ENCODE results near the gene FUT2.

The FUT2 gene

GRCh38 chr19:48726556-48726955, 30.8 kb downstream of the FUT2 start:
- no peak for DNase-seq (ENCODE audit: low read depth in 2 of 2)

- DNase-seq (ENCODE audit: low read depth in 2 of 2), result no peak
Measured at GRCh38 chr19:48728911-48729664, 33.3 kb downstream of the FUT2 start.

GRCh38 chr19:48731452-48731851, 35.7 kb downstream of the FUT2 start:
- no peak for DNase-seq (ENCODE audit: low read depth in 2 of 2)

GRCh38 chr19:48734625-48735024, 38.9 kb downstream of the FUT2 start:
- DNase-seq (ENCODE audit: low read depth in 2 of 2), result no peak

GRCh38 chr19:48735031-48735615, 39.4 kb downstream of the FUT2 start:
- no peak for DNase-seq (ENCODE audit: low read depth in 2 of 2)

- DNase-seq (ENCODE audit: low read depth in 2 of 2), result no peak
Measured at GRCh38 chr19:48737360-48737998, 41.7 kb downstream of the FUT2 start.

- peak; percentile 93 to 97 for DNase-seq (ENCODE audit: low read depth in 2 of 2)
Measured at GRCh38 chr19:48738557-48739403, 43.0 kb downstream of the FUT2 start.

GRCh38 chr19:48739404-48740163, 43.8 kb downstream of the FUT2 start:
- DNase-seq (ENCODE audit: low read depth in 2 of 2), result no peak

- DNase-seq (ENCODE audit: low read depth in 2 of 2), result no peak
Measured at GRCh38 chr19:48740164-48740972, 44.6 kb downstream of the FUT2 start, which contains the start of gene RASIP1. RASIP1 (minus strand) TSS chr19:48740610; CDS start chr19:48740282, 328 bp downstream.

- no peak for DNase-seq (ENCODE audit: low read depth in 2 of 2)
Measured at GRCh38 chr19:48741129-48741999, 45.6 kb downstream of the FUT2 start.

GRCh38 chr19:48742096-48742495, 46.3 kb downstream of the FUT2 start:
- DNase-seq (ENCODE audit: low read depth in 2 of 2), result no peak

GRCh38 chr19:48745208-48745995, 49.6 kb downstream of the FUT2 start:
- DNase-seq (ENCODE audit: low read depth in 2 of 2), result peak in 1 of 2 donors; percentile 43

GRCh38 chr19:48746110-48746509, 50.3 kb downstream of the FUT2 start:
- no peak for DNase-seq (ENCODE audit: low read depth in 2 of 2)

- DNase-seq (ENCODE audit: low read depth in 2 of 2), result no peak
Measured at GRCh38 chr19:48746738-48747575, 51.2 kb downstream of the FUT2 start, which contains the start of gene IZUMO1. IZUMO1 (minus strand) TSS chr19:48746909; CDS start chr19:48745859, 1,050 bp downstream.

- no peak for DNase-seq (ENCODE audit: low read depth in 2 of 2)
Measured at GRCh38 chr19:48749571-48750198, 53.9 kb downstream of the FUT2 start.

- DNase-seq (ENCODE audit: low read depth in 2 of 2), result no peak
Measured at GRCh38 chr19:48750351-48750750, 54.6 kb downstream of the FUT2 start.
